ENCODE measurements around the gene GRIN2A. TPM values are rescaled to one million over a fixed set of nuclear protein-coding genes. Genes with fewer than 3 reads are reported as not detected.

Gene GRIN2A
- total RNA-seq, 4 donors from 2014 or later: 0.19 to 0.56 (median 0.35) TPM

DNA sequence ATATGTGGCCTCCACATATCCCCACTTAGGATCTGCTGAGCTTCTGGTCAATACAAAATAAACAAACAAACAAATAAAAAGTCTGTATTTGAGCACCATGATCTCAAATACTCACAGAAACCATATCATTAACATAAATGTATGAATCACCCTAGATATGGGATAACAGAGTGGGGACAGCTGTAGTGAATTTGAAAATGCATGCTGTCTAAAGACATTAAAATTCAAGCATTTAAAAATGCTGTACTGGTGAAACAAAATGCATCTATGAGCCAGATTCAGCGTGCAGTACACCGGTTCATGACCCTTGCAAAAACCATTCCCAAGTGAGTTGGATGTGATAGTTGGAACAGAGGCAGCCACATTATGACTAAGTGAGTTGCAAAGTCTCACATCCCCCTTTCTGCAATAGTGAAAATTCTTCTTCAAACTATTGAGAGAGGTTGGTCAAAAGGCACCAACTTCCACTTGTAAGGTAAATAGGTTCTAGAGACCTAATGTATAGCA lies 12.3 kb downstream of the GRIN2A start:
- H3K27ac ChIP-seq: no peak overlapping the region
- TF ChIP-seq, protein P1, sequence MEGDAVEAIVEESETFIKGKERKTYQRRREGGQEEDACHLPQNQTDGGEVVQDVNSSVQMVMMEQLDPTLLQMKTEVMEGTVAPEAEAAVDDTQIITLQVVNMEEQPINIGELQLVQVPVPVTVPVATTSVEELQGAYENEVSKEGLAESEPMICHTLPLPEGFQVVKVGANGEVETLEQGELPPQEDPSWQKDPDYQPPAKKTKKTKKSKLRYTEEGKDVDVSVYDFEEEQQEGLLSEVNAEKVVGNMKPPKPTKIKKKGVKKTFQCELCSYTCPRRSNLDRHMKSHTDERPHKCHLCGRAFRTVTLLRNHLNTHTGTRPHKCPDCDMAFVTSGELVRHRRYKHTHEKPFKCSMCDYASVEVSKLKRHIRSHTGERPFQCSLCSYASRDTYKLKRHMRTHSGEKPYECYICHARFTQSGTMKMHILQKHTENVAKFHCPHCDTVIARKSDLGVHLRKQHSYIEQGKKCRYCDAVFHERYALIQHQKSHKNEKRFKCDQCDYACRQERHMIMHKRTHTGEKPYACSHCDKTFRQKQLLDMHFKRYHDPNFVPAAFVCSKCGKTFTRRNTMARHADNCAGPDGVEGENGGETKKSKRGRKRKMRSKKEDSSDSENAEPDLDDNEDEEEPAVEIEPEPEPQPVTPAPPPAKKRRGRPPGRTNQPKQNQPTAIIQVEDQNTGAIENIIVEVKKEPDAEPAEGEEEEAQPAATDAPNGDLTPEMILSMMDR (IDR thresholded peaks at IDR 0.05): no peak
- no peak for TF ChIP-seq POLR2A (IDR thresholded peaks at IDR 0.05)
- WGBS, 2 donors: 90 to 100% methylated on average over 2 of the region's 2 CpGs
- no peaks in the 10 kb centered on the region for H3K9me3 ChIP-seq
- intact Hi-C loops (cut with DNase I): loop anchor here (10.0 kb wide), 1 partner anchor 1015 kb away; no protein-coding TSS in a partner anchor
- H3K4me1 ChIP-seq: no peaks in the 10 kb centered on the region
- H3K27me3 ChIP-seq: no peaks in the 10 kb centered on the region
- no peaks in the 10 kb centered on the region for H3K36me3 ChIP-seq
- DNase-seq: no peak
- no peak overlapping the region for H3K4me3 ChIP-seq

DNA sequence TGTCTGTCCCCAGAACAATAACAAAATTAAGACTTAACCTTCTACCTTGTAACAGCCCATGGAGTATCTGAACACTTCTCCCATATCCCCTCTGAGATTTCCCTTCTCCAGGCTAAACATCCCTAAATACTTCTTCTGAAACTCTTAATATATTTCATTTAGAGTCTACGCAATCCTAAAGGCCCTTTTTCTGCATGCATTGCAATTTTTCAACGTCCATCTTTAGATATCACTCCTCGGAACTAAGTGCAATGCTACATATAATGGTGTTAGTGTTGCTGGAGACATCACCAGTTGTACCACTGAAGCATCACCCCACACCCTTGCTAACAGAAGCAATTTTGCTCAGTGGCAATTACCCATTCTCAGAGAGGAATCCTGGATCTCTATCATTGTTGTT lies 13.2 kb downstream of the GRIN2A start:
- H3K27ac ChIP-seq: no peak overlapping the region
- intact Hi-C loops (cut with DNase I): no loop called here
- WGBS, 2 donors: 84 to 89% methylated on average over 3 of the region's 3 CpGs
- no peak overlapping the region for H3K4me3 ChIP-seq
- no peak for DNase-seq
- no peaks in the 10 kb centered on the region for H3K36me3 ChIP-seq
- TF ChIP-seq, protein P1 (IDR thresholded peaks at IDR 0.05): no peak
- TF ChIP-seq POLR2A (IDR thresholded peaks at IDR 0.05): no peak
- no peaks in the 10 kb centered on the region for H3K9me3 ChIP-seq
- H3K27me3 ChIP-seq: peaks cover 0 to 3% (median 0%) of the 10 kb centered on the region in 4 donors
- no peaks in the 10 kb centered on the region for H3K4me1 ChIP-seq

DNA sequence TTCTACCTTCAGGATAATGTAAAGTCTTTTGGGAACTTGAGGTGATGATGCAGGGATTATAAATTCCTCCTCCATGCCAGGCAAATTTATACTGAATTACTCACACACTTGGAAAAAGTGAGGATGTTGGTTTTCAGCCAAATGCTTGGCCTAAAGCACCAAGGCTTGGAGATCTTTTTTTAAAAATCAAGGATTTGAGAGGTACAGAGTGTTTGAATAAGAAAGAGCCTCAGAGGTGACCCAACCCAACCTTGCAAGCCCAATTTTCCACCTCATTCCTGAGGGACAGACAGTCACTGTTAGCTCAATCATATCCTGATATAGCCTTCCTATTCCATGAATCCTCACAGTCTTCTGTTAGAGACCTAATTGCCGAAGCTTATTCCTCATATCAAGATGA lies 14.0 kb downstream of the GRIN2A start:
- TF ChIP-seq POLR2A (IDR thresholded peaks at IDR 0.05): no peak
- TF ChIP-seq, protein P1 (IDR thresholded peaks at IDR 0.05): no peak
- H3K27ac ChIP-seq: no peak overlapping the region
- H3K9me3 ChIP-seq: no peaks in the 10 kb centered on the region
- intact Hi-C loops (cut with DNase I): no loop called here
- H3K27me3 ChIP-seq: peaks cover 0 to 11% (median 0%) of the 10 kb centered on the region in 4 donors
- H3K36me3 ChIP-seq: no peaks in the 10 kb centered on the region
- no peak for DNase-seq
- H3K4me3 ChIP-seq: no peak overlapping the region
- WGBS, 2 donors: 57 to 67% methylated on average over 1 of the region's 1 CpG
- no peaks in the 10 kb centered on the region for H3K4me1 ChIP-seq

DNA sequence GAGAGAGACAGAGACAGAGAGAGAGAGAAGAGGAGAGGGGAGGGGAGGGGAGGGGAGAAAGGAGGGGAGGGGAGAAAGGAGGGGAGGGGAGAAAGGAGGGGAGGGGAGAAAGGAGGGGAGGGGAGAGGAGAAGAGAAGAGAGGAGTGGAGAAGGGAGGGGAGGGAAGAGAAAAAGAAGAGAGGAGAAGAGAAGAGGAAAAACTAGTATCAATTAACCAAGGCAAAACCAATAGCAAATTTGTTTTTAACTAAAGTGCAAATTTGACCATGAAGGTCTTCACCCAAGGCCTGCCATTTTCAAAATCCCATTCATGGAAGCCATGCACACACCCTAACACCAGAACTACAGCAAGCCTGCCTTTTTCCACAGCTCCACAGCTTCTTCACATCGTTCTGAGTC lies 16.6 kb downstream of the GRIN2A start:
- Histone ChIP-seq H3K9me3 (no peaks in the 10 kb centered on the region), H3K4me3 (no peak overlapping the region), H3K27me3 (peaks cover 0 to 12% (median 0%) of the 10 kb centered on the region in 4 donors), H3K36me3 (no peaks in the 10 kb centered on the region), H3K4me1 (no peaks in the 10 kb centered on the region), H3K27ac (no peak overlapping the region)
- intact Hi-C loops (cut with DNase I): no loop called here
- TF ChIP-seq POLR2A (IDR thresholded peaks at IDR 0.05): no peak
- TF ChIP-seq, protein P1 (IDR thresholded peaks at IDR 0.05): no peak
- DNase-seq: no peak
- WGBS, 2 donors: 69 to 80% methylated on average over 1 of the region's 1 CpG

DNA sequence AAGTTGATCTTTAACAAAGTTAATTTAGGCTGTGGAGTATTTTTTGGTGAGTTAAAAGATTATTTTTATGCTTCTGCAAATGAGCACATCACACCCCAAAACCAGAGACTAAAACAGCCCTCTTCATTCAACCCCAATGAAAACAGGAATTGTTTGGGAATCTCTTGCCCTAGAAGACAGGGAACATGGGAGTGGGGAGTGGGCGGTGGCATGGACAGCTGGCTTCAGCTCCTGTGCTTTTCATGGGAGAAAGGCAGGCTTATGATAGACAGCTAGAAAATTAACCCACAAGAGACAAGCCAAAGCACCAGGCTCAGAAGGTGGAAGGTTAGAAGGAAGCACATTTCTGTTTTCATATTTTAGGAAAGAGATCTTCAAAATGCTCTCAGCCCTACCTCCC lies 19.2 kb downstream of the GRIN2A start:
- no peak for DNase-seq

More for the DNA sequence above, 19.2 kb downstream of the GRIN2A start:
- TF ChIP-seq, protein P1 (IDR thresholded peaks at IDR 0.05): no peak
- TF ChIP-seq POLR2A (IDR thresholded peaks at IDR 0.05): no peak
- whole genome bisulfite sequencing, 2 donors: 67 to 69% methylated on average over 1 of the region's 1 CpG
- Histone ChIP-seq H3K36me3 (no peaks in the 10 kb centered on the region), H3K4me3 (no peak overlapping the region), H3K4me1 (no peaks in the 10 kb centered on the region), H3K27ac (no peak overlapping the region), H3K9me3 (no peaks in the 10 kb centered on the region), H3K27me3 (peaks cover 0 to 12% (median 0%) of the 10 kb centered on the region in 4 donors)
- intact Hi-C loops (cut with DNase I): no loop called here
